H9 (cell line): ENCODE measurements around the gene ZNF521. TPM values are rescaled to one million over a fixed set of nuclear protein-coding genes. Genes with fewer than 3 reads are reported as not detected.

Source experiments
- DNase-seq: peaks from one replicate; pipeline ENCODE4 v3.0.0-alpha.2; 2017
- H2AFZ ChIP-seq: one replicate; pipeline ENCODE4 v1.6.1; 2013; ENCODE audit warnings: mild to moderate bottlenecking, low read length, control low read depth, moderate library complexity
- H2AK5ac ChIP-seq: 2 replicates; pipeline ENCODE4 v1.6.1; 2013; ENCODE audit warnings: low read length, control low read depth, mixed read lengths; ENCODE audit not compliant: insufficient read length
- H2BK120ac ChIP-seq: one replicate; pipeline ENCODE4 v1.6.1; 2013; ENCODE audit warnings: low read depth, mild to moderate bottlenecking, low read length, control low read depth, inconsistent platforms; ENCODE audit not compliant: poor library complexity, severe bottlenecking
- H2BK12ac ChIP-seq: 2 replicates; pipeline ENCODE4 v1.6.1; 2013; ENCODE audit warnings: low read length, control low read depth, mixed read lengths, low read depth; ENCODE audit not compliant: insufficient read length
- H2BK15ac ChIP-seq: 2 replicates; pipeline ENCODE4 v1.6.1; 2013; ENCODE audit warnings: low read depth, low read length, control low read depth
- H2BK20ac ChIP-seq: one replicate; pipeline ENCODE4 v1.6.1; 2013; ENCODE audit warnings: low read depth, mild to moderate bottlenecking, low read length, control low read depth, inconsistent platforms; ENCODE audit not compliant: poor library complexity, severe bottlenecking
- H2BK5ac ChIP-seq: 2 replicates; pipeline ENCODE4 v1.6.1; 2013; ENCODE audit warnings: low read length, control low read depth, mixed read lengths; ENCODE audit not compliant: insufficient read length
- H3K14ac ChIP-seq: 2 replicates; pipeline ENCODE4 v1.6.1; 2013; ENCODE audit warnings: low read length, control low read depth; ENCODE audit not compliant: insufficient read depth
- H3K18ac ChIP-seq: 2 replicates; pipeline ENCODE4 v1.6.1; 2013; ENCODE audit warnings: low read depth, mild to moderate bottlenecking, mixed read lengths, low read length, control low read depth; ENCODE audit not compliant: insufficient read length
- H3K23ac ChIP-seq: 2 replicates; pipeline ENCODE4 v1.6.1; 2013; ENCODE audit warnings: low read length, control low read depth, mixed read lengths, low read depth; ENCODE audit not compliant: insufficient read length
- H3K23me2 ChIP-seq: 2 replicates; pipeline ENCODE4 v1.6.1; 2013; ENCODE audit warnings: low read depth, mild to moderate bottlenecking, mixed read lengths, low read length, control low read depth; ENCODE audit not compliant: insufficient read length, poor library complexity, severe bottlenecking
- H3K27ac ChIP-seq: 2 replicates; pipeline ENCODE4 v1.5.1; 2013; ENCODE audit warnings: low read length, control low read depth, mixed read lengths, low read depth; ENCODE audit not compliant: insufficient read length
- H3K27me3 ChIP-seq: 2 replicates; pipeline ENCODE4 v1.6.1; 2013; ENCODE audit warnings: low read length, control low read depth, inconsistent platforms; ENCODE audit not compliant: insufficient read depth
- H3K4ac ChIP-seq: 2 replicates; pipeline ENCODE4 v1.6.1; 2013; ENCODE audit warnings: low read depth, mild to moderate bottlenecking, control low read depth, inconsistent platforms, low read length, moderate library complexity
- H3K4me1 ChIP-seq: 2 replicates; pipeline ENCODE4 v1.6.1; 2013; ENCODE audit warnings: low read length, control low read depth, inconsistent platforms; ENCODE audit not compliant: insufficient read depth
- H3K4me2 ChIP-seq: 2 replicates; pipeline ENCODE4 v1.6.1; 2013; ENCODE audit warnings: low read length, control low read depth, mixed read lengths; ENCODE audit not compliant: insufficient read length, insufficient read depth
- H3K56ac ChIP-seq: 2 replicates; pipeline ENCODE4 v1.6.1; 2013; ENCODE audit warnings: low read depth, mild to moderate bottlenecking, mixed read lengths, low read length, control low read depth; ENCODE audit not compliant: insufficient read length
- H3K79me1 ChIP-seq: 2 replicates; pipeline ENCODE4 v1.6.1; 2013; ENCODE audit warnings: low read depth, mild to moderate bottlenecking, moderate library complexity, low read length, control low read depth, inconsistent platforms; ENCODE audit not compliant: insufficient read depth, poor library complexity, severe bottlenecking
- H3K79me2 ChIP-seq: 2 replicates; pipeline ENCODE4 v1.6.1; 2013; ENCODE audit warnings: low read length, control low read depth, inconsistent platforms; ENCODE audit not compliant: insufficient read depth
- H3K9ac ChIP-seq: 2 replicates; pipeline ENCODE4 v1.6.1; 2013; ENCODE audit warnings: low read length, control low read depth, mixed read lengths; ENCODE audit not compliant: insufficient read length; ENCODE audit errors: extremely low read depth
- H3K9me3 ChIP-seq: one replicate; pipeline ENCODE4 v1.6.1; 2013; ENCODE audit warnings: low read depth, low read length, inconsistent platforms; ENCODE audit not compliant: control insufficient read depth
- H3T11ph ChIP-seq: one replicate; pipeline ENCODE4 v1.6.1; 2013; ENCODE audit warnings: mild to moderate bottlenecking, low read length, control low read depth, inconsistent platforms
- H4K20me1 ChIP-seq: one replicate; pipeline ENCODE4 v1.6.1; 2013; ENCODE audit not compliant: control insufficient read depth, insufficient read length, insufficient read depth
- H4K5ac ChIP-seq: 2 replicates; pipeline ENCODE4 v1.6.1; 2013; ENCODE audit warnings: low read depth, mild to moderate bottlenecking, mixed read lengths, low read length, control low read depth; ENCODE audit not compliant: insufficient read length
- H4K8ac ChIP-seq: replicated peaks from 2 replicates; pipeline ENCODE4 v1.6.1; 2013; ENCODE audit warnings: low read length, control low read depth, mixed read lengths, low read depth; ENCODE audit not compliant: insufficient read length
- H4K91ac ChIP-seq: 2 replicates; pipeline ENCODE4 v1.6.1; 2013; ENCODE audit warnings: low read depth, mild to moderate bottlenecking, moderate library complexity, mixed read lengths, low read length, control low read depth; ENCODE audit not compliant: insufficient read length
- H3K27ac Mint-ChIP-seq, 3 experiments: 2 replicates in 2 of 3; 3 replicates in 1 of 3; pipeline ENCODE4 v1.8.0; 2020 to 2021; ENCODE audit warnings: mixed read lengths in 3 of 3, mild to moderate bottlenecking in 1 of 3, moderate library complexity in 1 of 3
- H3K27me3 Mint-ChIP-seq: 2 replicates; pipeline ENCODE4 v1.8.0; 2021; ENCODE audit warnings: low read depth, mild to moderate bottlenecking, moderate library complexity, mixed read lengths
- H3K36me3 Mint-ChIP-seq, 3 experiments: 2 replicates in 2 of 3; 3 replicates in 1 of 3; pipeline ENCODE4 v1.8.0; 2020 to 2021; ENCODE audit warnings: low read depth in 3 of 3, mixed read lengths in 3 of 3; ENCODE audit not compliant: insufficient read depth in 1 of 3
- H3K4me1 Mint-ChIP-seq, 2 experiments: 2 replicates each; pipeline ENCODE4 v1.8.0; 2020; ENCODE audit warnings: mixed read lengths in 2 of 2
- H3K4me3 Mint-ChIP-seq, 2 experiments: 2 replicates in 1 of 2; 3 replicates in 1 of 2; pipeline ENCODE4 v1.8.0; 2020 to 2021; ENCODE audit warnings: mild to moderate bottlenecking in 2 of 2, mixed read lengths in 2 of 2, moderate library complexity in 1 of 2
- H3K9me3 Mint-ChIP-seq, 2 experiments: 2 replicates in 1 of 2; 3 replicates in 1 of 2; pipeline ENCODE4 v1.8.0; 2020; ENCODE audit warnings: mild to moderate bottlenecking in 2 of 2, mixed read lengths in 2 of 2, moderate library complexity in 1 of 2
- WGBS: extraction: QIAGEN DNeasy Blood & Tissue Kit; methylation state at CpG from one replicate; pipeline ENCODE4 v1.1.7; 2013; ENCODE audit warnings: missing lambda C conversion rate, low lambda C conversion rate, mixed read lengths; ENCODE audit not compliant: insufficient read length; ENCODE audit errors: extremely low coverage; 5-methylcytosine and 5-hydroxymethylcytosine counted together
- total RNA-seq: library from RNA; stranded (reverse); gene quantifications from 2 replicates; pipeline ENCODE4 v1.2.1, GENCODE V29; 2021
- TF ChIP-seq, protein P1 (sequence below): fragments of 200-600 bp; sonication (generic); conservative IDR thresholded peaks from 3 replicates; pipeline ENCODE4 v1.8.0; 2021; ENCODE audit warnings: antibody characterized with exemption, mild to moderate bottlenecking

The ZNF521 gene
- total RNA-seq, 1 experiment from 2014 or later = 3.3 TPM

DNA sequence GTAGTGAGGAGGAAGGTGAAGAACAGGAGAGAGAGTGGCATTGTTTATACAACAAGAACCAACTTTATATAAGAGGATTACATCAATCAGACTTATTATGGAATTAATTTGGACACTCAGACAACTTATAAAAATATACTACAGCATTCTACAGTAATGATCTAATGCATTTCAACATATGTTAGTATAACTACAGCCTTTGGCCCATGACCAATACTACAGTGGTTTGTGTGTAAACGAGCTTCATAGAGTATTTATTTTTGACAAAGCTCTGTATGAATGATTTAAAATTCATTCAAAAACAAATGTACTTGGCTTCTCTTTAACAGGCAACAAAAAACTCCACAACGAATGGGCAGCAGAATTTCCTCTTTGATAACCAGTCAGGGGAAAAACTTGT, 72.8 kb downstream of the ZNF521 start:
- H3K4me1 Mint-ChIP-seq = peaks cover 20 to 30% of the 10 kb centered on the region in 2 experiments
- H3K79me2 ChIP-seq = no peaks in the 10 kb centered on the region

More for the DNA sequence above, 72.8 kb downstream of the ZNF521 start:
- Histone ChIP-seq H4K8ac (no peak overlapping the region), H4K5ac (no peak overlapping the region), H3K14ac (no peak overlapping the region), H3K27ac (no peak overlapping the region), H2BK12ac (no peak overlapping the region), H2BK120ac (no peak overlapping the region), H2BK15ac (no peak overlapping the region), H3K23me2 (no peaks in the 10 kb centered on the region), H2BK20ac (no peak overlapping the region), H3K27me3 (no peaks in the 10 kb centered on the region), H3K4me2 (no peak overlapping the region), H3K23ac (no peak overlapping the region), H3K79me1 (no peaks in the 10 kb centered on the region), H4K20me1 (no peaks in the 10 kb centered on the region), H3K9me3 (no peaks in the 10 kb centered on the region), H4K91ac (no peak overlapping the region), H3T11ph (no peak overlapping the region), H2BK5ac (no peak overlapping the region), H3K4me1 (peaks cover 7% of the 10 kb centered on the region; the same call in 1 of the 2 replicates), H3K9ac (no peak overlapping the region), H2AK5ac (no peak overlapping the region), H2AFZ (no peak overlapping the region), H3K56ac (no peak overlapping the region), H3K4ac (no peak overlapping the region), H3K18ac (no peak overlapping the region)
- DNase-seq = no peak
- no peaks in the 10 kb centered on the region for H3K36me3 Mint-ChIP-seq
- H3K4me3 Mint-ChIP-seq = no peak overlapping the region
- WGBS = no CpG with 5 or more reads among the region's 2 CpGs
- H3K27ac Mint-ChIP-seq = no peak overlapping the region
- H3K9me3 Mint-ChIP-seq = no peaks in the 10 kb centered on the region; a peak in 1 of 5 replicates
- no peaks in the 10 kb centered on the region; the same call in 1 of the 2 replicates for H3K27me3 Mint-ChIP-seq
- TF ChIP-seq, protein P1, sequence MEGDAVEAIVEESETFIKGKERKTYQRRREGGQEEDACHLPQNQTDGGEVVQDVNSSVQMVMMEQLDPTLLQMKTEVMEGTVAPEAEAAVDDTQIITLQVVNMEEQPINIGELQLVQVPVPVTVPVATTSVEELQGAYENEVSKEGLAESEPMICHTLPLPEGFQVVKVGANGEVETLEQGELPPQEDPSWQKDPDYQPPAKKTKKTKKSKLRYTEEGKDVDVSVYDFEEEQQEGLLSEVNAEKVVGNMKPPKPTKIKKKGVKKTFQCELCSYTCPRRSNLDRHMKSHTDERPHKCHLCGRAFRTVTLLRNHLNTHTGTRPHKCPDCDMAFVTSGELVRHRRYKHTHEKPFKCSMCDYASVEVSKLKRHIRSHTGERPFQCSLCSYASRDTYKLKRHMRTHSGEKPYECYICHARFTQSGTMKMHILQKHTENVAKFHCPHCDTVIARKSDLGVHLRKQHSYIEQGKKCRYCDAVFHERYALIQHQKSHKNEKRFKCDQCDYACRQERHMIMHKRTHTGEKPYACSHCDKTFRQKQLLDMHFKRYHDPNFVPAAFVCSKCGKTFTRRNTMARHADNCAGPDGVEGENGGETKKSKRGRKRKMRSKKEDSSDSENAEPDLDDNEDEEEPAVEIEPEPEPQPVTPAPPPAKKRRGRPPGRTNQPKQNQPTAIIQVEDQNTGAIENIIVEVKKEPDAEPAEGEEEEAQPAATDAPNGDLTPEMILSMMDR = no peak
